K562 (cell line): ENCODE data around the gene ZNF391. TPM values are rescaled to one million over a fixed set of nuclear protein-coding genes. Genes with fewer than 3 reads are reported as not detected.

ENCODE experiments used
- ARID1B ChIP-seq: fragments of 450-650 bp; IDR thresholded peaks from 2 replicates; pipeline ENCODE4 v1.6.1; 2016; ENCODE audit warnings: antibody characterized with exemption, mild to moderate bottlenecking, inconsistent platforms
- CBX2 ChIP-seq: fragments of 200-600 bp; sonication (generic); IDR thresholded peaks from one replicate; pipeline ENCODE4 v1.6.1; 2012; ENCODE audit warnings: mild to moderate bottlenecking, low read length, inconsistent platforms; ENCODE audit not compliant: insufficient read depth, poor library complexity, severe bottlenecking
- ELF4 ChIP-seq: fragments of 450-650 bp; formaldehyde crosslinking; IDR thresholded peaks from 2 replicates; pipeline ENCODE4 v1.4.0; 2022; ENCODE audit warnings: missing genetic modification characterization
- GMEB1 ChIP-seq: fragments of 250-450 bp; sonication (Bioruptor Pico); IDR thresholded peaks from 2 replicates; pipeline ENCODE4 v1.4.0; 2020; ENCODE audit warnings: mild to moderate bottlenecking
- HNRNPH1 ChIP-seq: fragments of 200-400 bp; formaldehyde crosslinking; optimal IDR thresholded peaks from 2 replicates; pipeline ENCODE3; 2017; ENCODE audit warnings: low read depth, mild to moderate bottlenecking, low read length, moderate library complexity
- HNRNPLL ChIP-seq: fragments of 200-400 bp; formaldehyde crosslinking; IDR thresholded peaks from 2 replicates; pipeline ENCODE4 v1.6.1; 2017; ENCODE audit warnings: low read length, low read depth, mild to moderate bottlenecking; ENCODE audit not compliant: poor library complexity, severe bottlenecking
- KAT8 ChIP-seq: fragments of 450-650 bp; IDR thresholded peaks from 2 replicates; pipeline ENCODE4 v1.6.1; 2016; ENCODE audit warnings: low read depth, mild to moderate bottlenecking
- MCM5 ChIP-seq: fragments of 450-650 bp; IDR thresholded peaks from 2 replicates; pipeline ENCODE4 v1.6.1; 2016; ENCODE audit warnings: low read depth
- MCM7 ChIP-seq, 2 experiments: fragments of 450-650 bp; IDR thresholded peaks; 2 replicates each; pipeline ENCODE4 v1.6.1; 2016 to 2018
- OTX1 ChIP-seq: fragments of 450-650 bp; formaldehyde crosslinking; IDR thresholded peaks from 2 replicates; pipeline ENCODE4 v1.4.0; 2022; ENCODE audit warnings: mild to moderate bottlenecking
- RB1 ChIP-seq: fragments of 450-650 bp; IDR thresholded peaks from 2 replicates; pipeline ENCODE4 v1.6.1; 2017; ENCODE audit warnings: low read depth, mild to moderate bottlenecking
- RNF2 ChIP-seq: sonication (generic); IDR thresholded peaks from 2 replicates; pipeline ENCODE4 v1.6.1; 2016
- SIN3B ChIP-seq: fragments of 450-650 bp; IDR thresholded peaks from 2 replicates; pipeline ENCODE4 v1.6.1; 2017; ENCODE audit warnings: low read depth, mild to moderate bottlenecking, moderate library complexity
- TCF7 ChIP-seq: sonication (generic); IDR thresholded peaks from 2 replicates; pipeline ENCODE4 v1.6.1; 2016; ENCODE audit warnings: antibody characterized with exemption, borderline replicate concordance
- THAP12 ChIP-seq: fragments of 250-450 bp; sonication (Bioruptor Pico); IDR thresholded peaks from 2 replicates; pipeline ENCODE4 v1.9.0; 2021; ENCODE audit warnings: mild to moderate bottlenecking, inconsistent platforms
- ZFP36 ChIP-seq: fragments of 150-350 bp; IDR thresholded peaks from 2 replicates; pipeline ENCODE4 v1.6.1; 2018; ENCODE audit warnings: low read length, low read depth; ENCODE audit not compliant: partially characterized antibody
- ZNF224 ChIP-seq: sonication (generic); formaldehyde crosslinking; IDR thresholded peaks from 2 replicates; pipeline ENCODE4 v1.8.0; 2022; ENCODE audit warnings: mild to moderate bottlenecking, missing genetic modification reagents
- ZNF696 ChIP-seq: fragments of 250-450 bp; sonication (Bioruptor Pico); conservative IDR thresholded peaks from 2 replicates; pipeline ENCODE4 v1.4.0; 2020; ENCODE audit warnings: mild to moderate bottlenecking, moderate library complexity
- polyA plus RNA-seq, 8 experiments: library from polyadenylated mRNA; depleted of rRNA in 4 of 8; stranded (reverse) in 5 of 8; unstranded in 3 of 8; fragments of >200 nt; fragmentation: Nextera tagmentation in 2 of 8; fragmentation: Illumina TruSeq in 1 of 8; extraction: Ambion mirVana in 2 of 8; extraction: Trizol in 1 of 8; gene quantifications; 2 replicates each; pipeline versions ENCODE4 v1.2.1 to v1.2.3, GENCODE V29; 2011 to 2014; ENCODE audit warnings: inconsistent platforms in 1 of 8, missing spikeins in 1 of 8
- total RNA-seq, 7 experiments: library from RNA; depleted of rRNA in 6 of 7; stranded (reverse); fragments of >200 nt in 6 of 7; fragmentation: Illumina TruSeq in 2 of 7; extraction: Trizol in 2 of 7; gene quantifications; 2 replicates each; pipeline versions ENCODE4 v1.2.1 to v1.2.3, GENCODE V29; 2011 to 2021; ENCODE audit warnings: low replicate concordance in 1 of 7
- TF ChIP-seq, protein P1 (sequence below): sonication (generic); formaldehyde crosslinking; IDR thresholded peaks from 2 replicates; pipeline ENCODE4 v1.8.0; 2022; ENCODE audit warnings: mild to moderate bottlenecking, missing genetic modification reagents
- TF ChIP-seq, protein P2 (sequence below): sonication (generic); formaldehyde crosslinking; IDR thresholded peaks from 2 replicates; pipeline ENCODE4 v1.8.1; 2023; ENCODE audit warnings: mild to moderate bottlenecking, missing genetic modification reagents
- TF ChIP-seq, protein P3 (sequence below): fragments of 250-450 bp; sonication (Bioruptor Pico); IDR thresholded peaks from 2 replicates; pipeline ENCODE4 v1.4.0; 2020

The ZNF391 gene
- total and polyA plus RNA-seq, 9 of the 15 experiments (the other 6 are each of a cell fraction or from before 2014, with no cell fraction given): 2.3 to 10.1 (median 5.8) TPM

DNA sequence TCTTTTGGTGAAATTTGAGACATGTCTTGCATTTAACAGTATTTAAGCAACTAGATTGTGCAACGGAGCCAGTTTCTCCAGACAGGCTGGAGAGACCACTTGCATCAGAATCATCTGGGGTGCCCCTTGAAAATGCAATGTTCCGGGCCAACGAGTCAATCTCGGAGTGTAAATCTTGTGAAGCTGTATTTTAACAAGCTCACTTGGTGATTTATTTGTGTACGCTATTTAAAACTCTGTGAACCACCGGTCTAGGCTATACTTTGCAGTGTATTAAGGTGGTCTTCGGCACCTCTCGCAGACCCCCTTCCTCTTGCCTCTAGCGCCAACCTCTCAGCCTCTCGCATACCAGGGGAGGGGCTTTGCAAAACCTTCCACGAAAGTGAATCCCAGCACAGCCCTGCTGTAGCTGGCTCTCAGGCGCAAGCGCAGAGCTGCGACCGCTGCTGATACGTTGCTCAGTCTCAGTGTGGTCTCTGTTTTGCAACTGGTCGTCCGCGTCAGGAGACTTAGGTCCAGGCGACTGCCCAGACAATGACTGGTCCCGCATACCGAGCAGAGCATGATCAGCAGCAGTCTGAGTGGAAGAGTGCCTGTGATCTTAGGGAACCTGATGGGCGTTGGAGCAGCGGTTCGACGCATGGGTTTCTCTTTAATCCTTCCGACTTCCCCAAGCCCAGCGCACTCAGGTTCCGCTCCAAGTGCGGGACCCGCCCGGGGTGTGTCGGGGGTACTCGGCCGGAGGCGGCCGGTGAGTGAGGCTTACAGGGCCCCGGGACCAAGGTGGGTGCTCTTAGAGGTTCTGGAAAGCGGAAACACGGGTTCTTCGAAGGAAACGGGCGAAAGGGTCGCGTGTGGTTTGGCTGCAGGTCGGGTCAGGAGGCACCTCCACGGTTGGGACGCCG, at the start of gene ZNF391 (continued):
- TF ChIP-seq GMEB1 (peak; percentile 85), SIN3B (peak; percentile 91), MCM7 (IDR thresholded peaks at IDR 0.05) (no peak), KAT8 (no peak), ZFP36 (peak; percentile 89), CBX2 (no peak), RNF2 (peak; percentile 95), HNRNPLL (peak; percentile 80), ELF4 (CRISPR knock-in tag) (peak; percentile 67; the same call in 1 of the 2 replicates), ZNF224 (CRISPR knock-in tag) (no peak), RB1 (peak; percentile 94), ARID1B (peak; percentile 62), TCF7 (peak; percentile 89), MCM5 (no peak), OTX1 (CRISPR knock-in tag) (peak; percentile 76; the same call in 1 of the 2 replicates), ZNF696 (CRISPR knock-in tag) (no peak), HNRNPH1 (no peak), THAP12 (CRISPR knock-in tag) (peak; percentile 65; the same call in 1 of the 2 replicates)
- TF ChIP-seq, protein P1, sequence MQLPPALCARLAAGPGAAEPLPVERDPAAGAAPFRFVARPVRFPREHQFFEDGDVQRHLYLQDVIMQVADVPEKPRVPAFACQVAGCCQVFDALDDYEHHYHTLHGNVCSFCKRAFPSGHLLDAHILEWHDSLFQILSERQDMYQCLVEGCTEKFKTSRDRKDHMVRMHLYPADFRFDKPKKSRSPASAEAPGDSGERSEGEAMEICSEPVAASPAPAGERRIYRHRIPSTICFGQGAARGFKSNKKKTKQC (CRISPR knock-in tag): peak; percentile 59; the same call in 1 of the 2 replicates
- TF ChIP-seq, protein P2, sequence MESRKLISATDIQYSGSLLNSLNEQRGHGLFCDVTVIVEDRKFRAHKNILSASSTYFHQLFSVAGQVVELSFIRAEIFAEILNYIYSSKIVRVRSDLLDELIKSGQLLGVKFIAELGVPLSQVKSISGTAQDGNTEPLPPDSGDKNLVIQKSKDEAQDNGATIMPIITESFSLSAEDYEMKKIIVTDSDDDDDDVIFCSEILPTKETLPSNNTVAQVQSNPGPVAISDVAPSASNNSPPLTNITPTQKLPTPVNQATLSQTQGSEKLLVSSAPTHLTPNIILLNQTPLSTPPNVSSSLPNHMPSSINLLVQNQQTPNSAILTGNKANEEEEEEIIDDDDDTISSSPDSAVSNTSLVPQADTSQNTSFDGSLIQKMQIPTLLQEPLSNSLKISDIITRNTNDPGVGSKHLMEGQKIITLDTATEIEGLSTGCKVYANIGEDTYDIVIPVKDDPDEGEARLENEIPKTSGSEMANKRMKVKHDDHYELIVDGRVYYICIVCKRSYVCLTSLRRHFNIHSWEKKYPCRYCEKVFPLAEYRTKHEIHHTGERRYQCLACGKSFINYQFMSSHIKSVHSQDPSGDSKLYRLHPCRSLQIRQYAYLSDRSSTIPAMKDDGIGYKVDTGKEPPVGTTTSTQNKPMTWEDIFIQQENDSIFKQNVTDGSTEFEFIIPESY: peak; percentile 36; the same call in 1 of the 2 replicates
- TF ChIP-seq, protein P3, sequence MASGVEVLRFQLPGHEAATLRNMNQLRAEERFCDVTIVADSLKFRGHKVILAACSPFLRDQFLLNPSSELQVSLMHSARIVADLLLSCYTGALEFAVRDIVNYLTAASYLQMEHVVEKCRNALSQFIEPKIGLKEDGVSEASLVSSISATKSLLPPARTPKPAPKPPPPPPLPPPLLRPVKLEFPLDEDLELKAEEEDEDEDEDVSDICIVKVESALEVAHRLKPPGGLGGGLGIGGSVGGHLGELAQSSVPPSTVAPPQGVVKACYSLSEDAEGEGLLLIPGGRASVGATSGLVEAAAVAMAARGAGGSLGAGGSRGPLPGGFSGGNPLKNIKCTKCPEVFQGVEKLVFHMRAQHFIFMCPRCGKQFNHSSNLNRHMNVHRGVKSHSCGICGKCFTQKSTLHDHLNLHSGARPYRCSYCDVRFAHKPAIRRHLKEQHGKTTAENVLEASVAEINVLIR: peak; percentile 66
